ENCODE results near the gene ENKUR. TPM values are rescaled to one million over a fixed set of nuclear protein-coding genes. Genes with fewer than 3 reads are reported as not detected.
"Not testable (repeated sequence)": the region's sequence is repeated elsewhere in the genome, so short reads cannot be mapped to it uniquely, and the experiment has no call there.

The ENKUR gene
- total RNA-seq, 2 experiments from 2014 or later = not detected

DNA sequence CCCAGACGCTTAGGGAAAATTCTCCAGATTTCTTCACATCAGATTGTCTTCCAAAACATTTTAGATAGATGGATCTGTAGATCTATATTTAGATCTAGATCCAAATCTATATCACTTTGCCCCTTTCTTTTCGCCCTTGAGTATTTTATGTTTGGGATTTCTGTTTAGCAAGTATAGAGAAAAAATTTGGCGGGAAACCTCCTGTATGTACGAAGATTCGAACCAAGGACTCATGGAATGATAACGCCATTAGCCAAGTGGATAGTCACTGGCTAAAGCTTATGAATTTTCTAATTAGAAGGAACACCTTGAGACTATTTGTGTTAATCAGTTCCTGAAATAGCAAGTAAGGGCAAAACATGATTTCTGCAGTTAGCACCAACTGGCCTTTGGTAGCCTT, 1.7 kb upstream of the ENKUR start:
- Mint-ChIP-seq H3K4me1 (ENCODE audit: low read depth) (peaks cover 20% of the 10 kb centered on the region), H3K27ac (peak overlapping the region; percentile 17), H3K4me3 (peak overlapping the region; percentile 91), H3K27me3 (ENCODE audit: low read depth) (no peaks in the 10 kb centered on the region), H3K9me3 (ENCODE audit: insufficient read depth) (peaks cover 5% of the 10 kb centered on the region), H3K36me3 (ENCODE audit: low read depth) (no peaks in the 10 kb centered on the region)
- ChIA-PET POLR2A (no interaction called here), CTCF (no interaction called here)
- ATAC-seq (no peak), DNase-seq (no peak)

DNA sequence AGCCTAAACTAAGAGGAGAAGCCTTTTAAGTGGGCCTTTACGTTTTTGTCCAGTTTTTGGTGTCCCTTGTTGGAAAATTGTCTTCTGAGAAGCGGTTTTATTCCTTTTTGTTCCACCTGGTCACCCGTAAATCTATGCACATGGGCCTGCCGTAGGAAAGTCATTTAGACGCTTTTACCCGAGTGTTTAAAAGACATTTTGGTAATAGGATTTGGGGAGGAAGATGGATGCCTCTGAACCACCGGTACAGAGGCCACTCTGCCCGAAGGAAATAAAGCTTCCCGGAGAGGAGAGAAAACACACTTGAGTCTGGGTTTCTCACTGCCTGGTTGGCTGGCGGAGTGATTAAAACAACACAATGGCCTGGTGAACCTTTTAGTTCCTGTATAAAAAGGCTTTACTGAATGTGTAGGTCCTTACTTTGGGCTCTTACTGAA, 1.2 kb upstream of the ENKUR start:
- H3K36me3 Mint-ChIP-seq (ENCODE audit: low read depth) = no peaks in the 10 kb centered on the region
- H3K4me3 Mint-ChIP-seq = peak overlapping the region; percentile 91

DNA sequence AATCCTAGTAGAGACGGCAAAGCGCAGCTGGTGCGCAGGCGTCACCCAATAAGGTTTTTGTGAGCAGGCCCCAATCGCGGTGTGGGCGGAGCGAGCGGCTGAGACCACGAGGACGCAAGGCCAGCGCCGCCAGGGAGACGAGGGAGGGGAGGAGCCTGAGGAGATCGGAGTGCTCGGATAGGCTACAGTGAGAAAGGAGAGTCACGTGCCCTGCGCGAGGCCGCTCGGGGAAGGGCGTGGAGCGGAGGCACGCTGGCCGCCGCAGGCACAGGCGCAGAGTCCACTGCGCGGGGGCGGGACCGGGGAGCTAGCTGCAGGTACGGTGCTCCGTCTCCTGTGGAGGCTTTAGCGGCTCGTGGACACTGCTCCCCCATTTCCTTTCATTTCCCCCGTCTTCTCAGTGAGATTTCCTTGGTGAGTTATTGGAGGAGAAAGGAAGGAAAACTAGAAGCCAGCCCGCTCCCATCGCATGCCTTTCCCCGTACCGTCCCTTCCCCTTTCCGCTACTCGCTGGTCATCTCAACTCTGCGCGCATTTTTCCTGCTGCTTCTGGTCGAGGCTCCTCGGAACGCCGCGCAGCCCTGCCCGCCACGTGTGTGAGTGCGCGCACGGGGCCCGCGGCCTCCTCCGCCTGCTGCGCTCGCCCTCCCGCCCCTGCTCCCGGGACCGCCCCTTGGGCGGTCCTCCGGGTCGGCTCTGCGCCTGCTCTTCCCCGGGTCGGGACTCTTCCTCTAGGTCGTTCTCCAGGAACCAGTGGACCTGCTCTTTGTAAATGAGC, 607 bp upstream of the ENKUR start, which contains the start of gene THNSL1:
TSS of gene THNSL1 (plus strand) at position 237 of the 778 bp plus-strand sequence. CDS start 6,612 bp downstream, outside the sequence.
- peak; percentile 98 for ATAC-seq
- DNase-seq = peak; percentile 99
- no peaks in the 10 kb centered on the region for H3K27me3 Mint-ChIP-seq (ENCODE audit: low read depth)
- peak within 1 kb of the TSS; percentile 93 for H3K27ac Mint-ChIP-seq
- H3K36me3 Mint-ChIP-seq (ENCODE audit: low read depth) = no peaks in the 10 kb centered on the region
- ChIA-PET POLR2A (interaction anchor here (0.6 to 1.4 kb wide), 3 partner anchors 130 to 294 kb away, joined by 3 to 8 read pairs (median 3); no protein-coding TSS in a partner anchor), CTCF (interaction anchor here (1.0 kb wide), 1 partner anchor 399 kb away, joined by 3 read pairs; no protein-coding TSS in a partner anchor)
- H3K4me1 Mint-ChIP-seq (ENCODE audit: low read depth) = peaks cover 20% of the 10 kb centered on the region
- H3K9me3 Mint-ChIP-seq (ENCODE audit: insufficient read depth) = peaks cover 8% of the 10 kb centered on the region
- H3K4me3 Mint-ChIP-seq = peak within 1 kb of the TSS; percentile 91

More for the DNA sequence above, 1.2 kb upstream of the ENKUR start:
- Mint-ChIP-seq H3K27me3 (ENCODE audit: low read depth) (no peaks in the 10 kb centered on the region), H3K4me1 (ENCODE audit: low read depth) (peaks cover 20% of the 10 kb centered on the region), H3K27ac (peak overlapping the region; percentile 93), H3K9me3 (ENCODE audit: insufficient read depth) (peaks cover 8% of the 10 kb centered on the region)
- ATAC-seq = no peak
- CTCF ChIA-PET = no interaction called here
- no peak for DNase-seq
- POLR2A ChIA-PET = interaction anchor here (1.4 kb wide), 1 partner anchor 294 kb away, joined by 8 read pairs; no protein-coding TSS in a partner anchor

DNA sequence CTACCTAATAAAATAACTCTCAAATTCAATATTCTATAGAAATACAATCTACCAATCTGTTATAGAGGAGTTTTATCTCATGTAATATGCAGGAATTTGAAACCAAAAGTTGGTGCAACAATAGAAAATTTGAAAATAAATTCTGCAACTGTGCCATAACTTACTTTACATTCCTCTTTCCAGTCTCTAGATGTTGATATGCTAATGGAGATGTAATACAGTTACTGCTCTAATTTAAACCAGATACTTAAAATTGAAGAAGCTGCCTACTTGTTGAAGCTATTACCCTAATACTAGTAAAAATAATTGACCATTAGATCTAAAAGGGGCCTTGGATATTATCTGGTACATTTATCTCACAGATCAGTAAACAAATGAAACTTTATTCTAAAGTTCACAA, 1.4 kb downstream of the ENKUR start:
- H3K4me1 Mint-ChIP-seq (ENCODE audit: low read depth) = peaks cover 20% of the 10 kb centered on the region
- DNase-seq = no peak
- no peak for ATAC-seq
- H3K4me3 Mint-ChIP-seq = no peak overlapping the region
- H3K9me3 Mint-ChIP-seq (ENCODE audit: insufficient read depth) = peaks cover 8% of the 10 kb centered on the region
- CTCF ChIA-PET = no interaction called here
- no peak overlapping the region for H3K27ac Mint-ChIP-seq
- POLR2A ChIA-PET = no interaction called here
- no peaks in the 10 kb centered on the region for H3K27me3 Mint-ChIP-seq (ENCODE audit: low read depth)
- H3K36me3 Mint-ChIP-seq (ENCODE audit: low read depth) = no peaks in the 10 kb centered on the region

DNA sequence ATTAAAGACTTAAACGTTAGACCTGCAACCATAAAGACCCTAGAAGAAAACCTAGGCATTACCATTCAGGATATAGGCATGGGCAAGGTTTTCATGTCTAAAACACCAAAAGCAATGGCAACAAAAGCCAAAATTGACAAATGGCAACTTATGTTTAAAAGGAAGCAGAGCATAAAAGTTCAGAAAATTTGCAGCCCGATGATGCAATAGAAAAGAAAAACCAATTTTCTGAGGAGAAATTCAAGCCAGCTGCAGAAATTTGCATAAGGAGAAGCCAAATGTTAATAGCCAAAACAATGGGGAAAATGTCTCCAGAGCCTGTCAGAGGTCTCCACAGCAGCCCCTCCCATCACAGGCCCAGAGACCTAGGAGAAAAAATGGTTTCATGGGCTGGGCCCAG, 4.4 kb downstream of the ENKUR start:
- H3K36me3 Mint-ChIP-seq (ENCODE audit: low read depth); H3K27me3 Mint-ChIP-seq (ENCODE audit: low read depth); CTCF ChIA-PET; ATAC-seq; H3K4me3 Mint-ChIP-seq; H3K4me1 Mint-ChIP-seq (ENCODE audit: low read depth); H3K27ac Mint-ChIP-seq; H3K9me3 Mint-ChIP-seq (ENCODE audit: insufficient read depth); DNase-seq: not testable (repeated sequence)
- POLR2A ChIA-PET = interaction anchor here (0.6 kb wide), 1 partner anchor 289 kb away, joined by 3 read pairs; no protein-coding TSS in a partner anchor

DNA sequence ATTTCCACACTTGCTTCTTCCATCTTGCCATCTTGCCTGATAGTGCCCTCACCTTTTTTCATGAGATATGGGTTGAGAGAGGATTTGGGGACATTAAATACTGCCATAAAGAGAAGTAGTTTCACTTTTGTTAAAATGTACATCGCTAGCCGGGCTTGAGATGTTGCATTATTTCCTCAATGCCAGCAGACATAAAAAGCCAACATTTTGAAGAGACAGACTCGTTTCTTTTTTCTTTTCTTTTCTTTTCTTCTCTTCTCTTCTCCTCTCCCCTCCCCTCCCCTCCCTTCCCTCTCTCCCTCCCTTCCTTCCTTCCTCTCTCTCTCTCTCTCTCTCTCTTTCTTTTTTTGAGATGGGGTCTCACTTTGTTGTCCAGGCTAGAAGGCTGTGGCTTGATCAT, 17.9 kb downstream of the ENKUR start:
- Mint-ChIP-seq H3K27ac (no peak overlapping the region), H3K27me3 (ENCODE audit: low read depth) (peaks cover 5% of the 10 kb centered on the region), H3K4me3 (no peak overlapping the region), H3K36me3 (ENCODE audit: low read depth) (no peaks in the 10 kb centered on the region), H3K4me1 (ENCODE audit: low read depth) (no peaks in the 10 kb centered on the region), H3K9me3 (ENCODE audit: insufficient read depth) (peaks cover 9% of the 10 kb centered on the region)
- ATAC-seq = no peak
- ChIA-PET CTCF (interaction anchor here (0.7 kb wide), 1 partner anchor 33 kb away, joined by 3 read pairs; no protein-coding TSS in a partner anchor), POLR2A (no interaction called here)
- DNase-seq = no peak

DNA sequence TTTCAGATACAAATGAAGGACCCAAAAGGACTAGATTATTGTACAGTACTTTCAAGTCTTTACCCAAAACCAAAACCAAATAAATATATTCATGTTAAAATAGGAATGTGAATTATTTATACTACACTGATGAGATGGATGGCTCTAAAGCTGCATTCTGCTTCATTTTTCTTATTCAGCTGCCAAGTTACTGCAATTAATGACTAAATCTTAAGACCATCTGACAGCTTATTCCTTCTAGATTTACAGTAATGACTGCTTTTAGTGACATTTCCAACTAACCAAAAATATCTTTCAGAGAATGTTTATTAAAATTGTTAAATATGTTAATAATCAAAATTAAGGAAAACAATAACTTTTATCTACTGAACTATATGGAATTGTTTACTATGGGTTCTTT, 20.9 kb downstream of the ENKUR start:
- DNase-seq (no peak), ATAC-seq (no peak)
- ChIA-PET CTCF (no interaction called here), POLR2A (no interaction called here)
- H3K27me3 Mint-ChIP-seq (ENCODE audit: low read depth) = peaks cover 2% of the 10 kb centered on the region
- no peaks in the 10 kb centered on the region for H3K36me3 Mint-ChIP-seq (ENCODE audit: low read depth)
- peaks cover 4% of the 10 kb centered on the region for H3K9me3 Mint-ChIP-seq (ENCODE audit: insufficient read depth)
- H3K4me1 Mint-ChIP-seq (ENCODE audit: low read depth) = no peaks in the 10 kb centered on the region
- no peak overlapping the region for H3K27ac Mint-ChIP-seq
- H3K4me3 Mint-ChIP-seq = no peak overlapping the region

DNA sequence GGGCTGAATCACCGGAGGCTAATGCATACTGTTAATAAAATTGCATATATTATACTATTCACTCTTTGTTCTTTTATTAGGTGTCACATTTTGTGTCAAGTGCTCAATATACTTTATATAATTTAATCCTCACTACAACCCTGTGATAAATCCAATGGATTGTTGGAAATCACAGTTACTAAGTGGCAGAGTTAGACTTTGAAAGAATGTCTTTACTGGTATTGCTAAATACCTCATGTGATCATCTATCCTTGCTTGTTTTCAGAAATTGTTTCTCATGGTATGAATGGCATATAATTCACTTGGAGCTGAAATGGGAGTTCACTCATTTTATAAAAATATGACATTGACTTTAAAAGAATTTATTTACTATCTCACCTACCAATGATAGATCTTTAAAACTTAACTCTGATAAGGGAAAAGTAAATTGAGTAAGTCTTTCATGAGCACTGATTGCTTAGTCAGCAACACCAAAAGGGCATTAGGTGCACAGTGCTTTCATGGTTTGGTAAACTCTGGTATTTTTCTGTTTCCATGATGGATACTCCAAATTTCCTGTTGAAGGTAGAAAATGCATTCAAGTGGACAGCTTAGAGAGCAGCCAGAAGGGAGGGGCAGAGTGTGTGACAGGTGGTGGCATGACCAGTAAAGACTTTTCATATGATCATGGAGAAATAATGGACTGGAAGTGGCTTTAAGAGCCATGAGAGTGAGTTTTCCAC, 22.6 kb downstream of the ENKUR start:
- no peaks in the 10 kb centered on the region for H3K36me3 Mint-ChIP-seq (ENCODE audit: low read depth)
- no peaks in the 10 kb centered on the region for H3K27me3 Mint-ChIP-seq (ENCODE audit: low read depth)
- CTCF ChIA-PET = no interaction called here
- H3K4me3 Mint-ChIP-seq = no peak overlapping the region
- ATAC-seq = no peak
- DNase-seq = no peak
- H3K27ac Mint-ChIP-seq = no peak overlapping the region
- no peaks in the 10 kb centered on the region for H3K9me3 Mint-ChIP-seq (ENCODE audit: insufficient read depth)
- H3K4me1 Mint-ChIP-seq (ENCODE audit: low read depth) = no peaks in the 10 kb centered on the region
- POLR2A ChIA-PET = no interaction called here

DNA sequence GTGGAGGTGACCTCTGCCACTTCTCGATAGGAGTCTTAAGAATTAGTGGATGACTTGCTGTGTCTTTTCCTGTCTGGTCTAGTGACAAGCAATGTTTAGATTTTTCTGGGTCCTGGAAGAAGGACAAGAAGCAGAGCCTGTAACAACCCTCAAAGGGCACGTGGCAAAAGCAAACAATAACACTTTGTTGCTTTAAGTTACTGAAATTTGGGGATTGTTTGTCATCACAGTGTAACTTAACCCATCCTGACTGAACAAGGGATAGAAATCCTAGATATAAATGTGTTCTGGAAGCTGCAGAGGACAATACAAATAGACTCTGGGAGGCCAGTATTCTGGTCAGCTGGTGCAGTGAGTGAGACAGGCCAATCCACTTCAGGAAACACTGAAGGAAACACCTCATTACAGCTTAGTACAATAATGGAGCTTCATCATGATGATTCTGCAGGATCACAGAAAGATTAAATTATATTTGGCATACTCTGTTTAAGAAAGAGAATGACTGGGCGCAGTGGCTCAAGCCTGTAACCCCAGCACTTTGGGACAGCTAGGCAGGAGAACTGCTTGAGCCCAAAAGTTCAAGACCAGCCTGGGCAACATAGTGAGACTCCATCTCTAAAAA, 23.3 kb downstream of the ENKUR start:
- no peak overlapping the region for H3K27ac Mint-ChIP-seq
- no peaks in the 10 kb centered on the region for H3K36me3 Mint-ChIP-seq (ENCODE audit: low read depth)
- DNase-seq (no peak), ATAC-seq (no peak)
- CTCF ChIA-PET = no interaction called here
- no peak overlapping the region for H3K4me3 Mint-ChIP-seq
- H3K27me3 Mint-ChIP-seq (ENCODE audit: low read depth) = no peaks in the 10 kb centered on the region
- H3K9me3 Mint-ChIP-seq (ENCODE audit: insufficient read depth) = no peaks in the 10 kb centered on the region
- H3K4me1 Mint-ChIP-seq (ENCODE audit: low read depth) = no peaks in the 10 kb centered on the region
- POLR2A ChIA-PET = no interaction called here

DNA sequence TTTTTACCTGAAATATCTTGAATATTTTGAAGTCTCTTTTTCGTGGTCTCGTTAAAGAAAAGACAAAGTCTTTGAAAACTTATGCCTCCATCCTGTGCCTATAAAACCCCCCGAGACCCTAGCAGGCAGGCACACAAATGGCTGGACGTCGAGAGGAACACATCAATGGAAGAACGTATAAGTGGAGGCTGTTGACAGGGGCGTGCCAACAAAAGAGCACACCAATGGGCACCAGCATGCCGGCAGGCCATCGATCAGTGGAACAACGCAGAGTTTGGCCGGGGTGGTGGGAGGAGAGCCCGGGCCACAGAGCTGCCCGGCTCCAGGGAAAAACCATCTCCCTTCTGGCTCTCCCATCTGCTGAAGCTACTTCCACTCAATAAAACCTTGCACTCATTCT, 24.7 kb downstream of the ENKUR start:
- CTCF ChIA-PET = no interaction called here
- no peaks in the 10 kb centered on the region for H3K9me3 Mint-ChIP-seq (ENCODE audit: insufficient read depth)
- POLR2A ChIA-PET = no interaction called here

DNA sequence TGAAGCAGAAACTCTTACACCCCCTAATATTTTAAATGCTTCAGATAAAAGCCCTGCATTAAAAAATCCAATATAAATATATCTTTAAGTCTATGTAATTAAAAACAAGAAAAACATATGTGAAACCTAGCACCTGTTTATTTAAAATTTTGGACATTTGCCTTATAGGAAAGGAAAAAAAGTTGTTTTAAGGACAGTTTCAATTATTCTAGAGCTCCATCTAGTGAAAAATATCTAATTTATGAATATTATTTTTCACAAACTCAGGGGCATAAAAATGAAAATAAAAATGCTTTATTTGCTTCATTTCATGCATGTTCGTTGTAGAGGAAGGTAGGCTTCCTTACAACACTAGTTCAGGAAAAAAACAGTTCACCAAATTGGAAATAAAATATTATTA, 26.1 kb downstream of the ENKUR start:
- no peak for ATAC-seq
- no peak overlapping the region for H3K4me3 Mint-ChIP-seq
- no peaks in the 10 kb centered on the region for H3K27me3 Mint-ChIP-seq (ENCODE audit: low read depth)
- no peaks in the 10 kb centered on the region for H3K4me1 Mint-ChIP-seq (ENCODE audit: low read depth)
- POLR2A ChIA-PET = no interaction called here
- H3K36me3 Mint-ChIP-seq (ENCODE audit: low read depth) = no peaks in the 10 kb centered on the region
- no peak overlapping the region for H3K27ac Mint-ChIP-seq
- no peak for DNase-seq
- no peaks in the 10 kb centered on the region for H3K9me3 Mint-ChIP-seq (ENCODE audit: insufficient read depth)
- CTCF ChIA-PET = interaction anchor here (1.1 to 1.2 kb wide), 4 partner anchors 9 to 372 kb away, joined by 3 read pairs; no protein-coding TSS in a partner anchor

More for the DNA sequence above, 24.7 kb downstream of the ENKUR start:
- H3K27me3 Mint-ChIP-seq (ENCODE audit: low read depth) = no peaks in the 10 kb centered on the region
- ATAC-seq (no peak), DNase-seq (no peak)
- no peak overlapping the region for H3K4me3 Mint-ChIP-seq
- H3K4me1 Mint-ChIP-seq (ENCODE audit: low read depth) = no peaks in the 10 kb centered on the region
- no peak overlapping the region for H3K27ac Mint-ChIP-seq
- H3K36me3 Mint-ChIP-seq (ENCODE audit: low read depth) = no peaks in the 10 kb centered on the region
